Endodermal cell (in vitro differentiated cells): ENCODE data around the gene ERCC6L. TPM values are rescaled to one million over a fixed set of nuclear protein-coding genes. Genes with fewer than 3 reads are reported as not detected.

Experiments
- DNase-seq: peaks from one replicate; pipeline ENCODE4 v3.0.0-alpha.2; 2017
- H3K27ac ChIP-seq: 2 replicates; pipeline ENCODE4 v1.5.1; 2013; ENCODE audit warnings: mild to moderate bottlenecking, low read depth, low read length, moderate library complexity
- H3K27me3 ChIP-seq: 2 replicates; pipeline ENCODE4 v1.6.1; 2013; ENCODE audit warnings: mild to moderate bottlenecking, low read length, moderate library complexity; ENCODE audit not compliant: insufficient read depth, control insufficient read depth, poor library complexity, severe bottlenecking
- H3K36me3 ChIP-seq: 2 replicates; pipeline ENCODE4 v1.7.0; 2013; ENCODE audit warnings: mild to moderate bottlenecking, low read length, moderate library complexity; ENCODE audit not compliant: control insufficient read depth, insufficient read depth
- H3K4me1 ChIP-seq: one replicate; pipeline ENCODE4 v1.7.0; 2013; ENCODE audit warnings: low read length; ENCODE audit not compliant: control insufficient read depth, insufficient read depth
- H3K4me3 ChIP-seq: 2 replicates; pipeline ENCODE4 v1.5.1; 2013; ENCODE audit warnings: mild to moderate bottlenecking, low read length, moderate library complexity
- H3K9ac ChIP-seq: 2 replicates; pipeline ENCODE4 v1.6.1; 2013; ENCODE audit warnings: mild to moderate bottlenecking, low read length, moderate library complexity; ENCODE audit not compliant: poor library complexity, severe bottlenecking; ENCODE audit errors: extremely low read depth
- H3K9me3 ChIP-seq: 2 replicates; pipeline ENCODE4 v1.6.1; 2013; ENCODE audit warnings: mild to moderate bottlenecking, low read length, moderate library complexity; ENCODE audit not compliant: control insufficient read depth
- H3K27ac Mint-ChIP-seq: 2 replicates; pipeline ENCODE4 v1.8.0; 2020; ENCODE audit warnings: mixed read lengths
- H3K27me3 Mint-ChIP-seq: 2 replicates; pipeline ENCODE4 v1.8.0; 2021; ENCODE audit warnings: mild to moderate bottlenecking, mixed read lengths; ENCODE audit not compliant: insufficient read depth
- H3K36me3 Mint-ChIP-seq: 2 replicates; pipeline ENCODE4 v1.8.0; 2020; ENCODE audit warnings: low read depth, mixed read lengths
- H3K4me1 Mint-ChIP-seq: 2 replicates; pipeline ENCODE4 v1.8.0; 2020; ENCODE audit warnings: mixed read lengths
- H3K4me3 Mint-ChIP-seq: 2 replicates; pipeline ENCODE4 v1.8.0; 2020; ENCODE audit warnings: mild to moderate bottlenecking, moderate library complexity, mixed read lengths
- H3K9me3 Mint-ChIP-seq: 2 replicates; pipeline ENCODE4 v1.8.0; 2020; ENCODE audit warnings: mild to moderate bottlenecking, mixed read lengths
- CTCF ChIP-seq: fragments of 200-600 bp; sonication (generic); conservative IDR thresholded peaks from 2 replicates; pipeline ENCODE4 v1.5.0; 2021; ENCODE audit warnings: antibody characterized with exemption, mild to moderate bottlenecking
- WGBS, 2 experiments: methylation state at CpG; one replicate each; pipeline versions ENCODE4 v1.1.5 to v1.1.7; 2013; ENCODE audit warnings: missing lambda C conversion rate in 2 of 2, mixed read lengths in 1 of 2; ENCODE audit not compliant: insufficient coverage in 1 of 2, insufficient read length in 1 of 2; 5-methylcytosine and 5-hydroxymethylcytosine counted together
- total RNA-seq, 2 donors: library from RNA; stranded (reverse); fragmentation: NEBNext Ultra II Directional in 1 of 2; extraction: Animal tissue kit (Norgen Biotek cat#: 25700) in 1 of 2; gene quantifications; 2 replicates in 1 of 2; 3 replicates in 1 of 2; pipeline ENCODE4 v1.2.1, GENCODE V29; 2021

The ERCC6L gene
- total RNA-seq, 2 donors from 2014 or later = 11.3 to 17.9 TPM

GRCh38 chrX:72268597-72269365 lies 30.0 kb upstream of the ERCC6L start:
- no peaks in the 10 kb centered on the region for H3K27me3 Mint-ChIP-seq
- Histone ChIP-seq H3K36me3 (peaks cover 46% of the 10 kb centered on the region), H3K9me3 (no peaks in the 10 kb centered on the region), H3K4me3 (no peak overlapping the region), H3K27ac (no peak overlapping the region), H3K27me3 (no peaks in the 10 kb centered on the region), H3K4me1 (no peaks in the 10 kb centered on the region), H3K9ac (no peak overlapping the region)
- DNase-seq = no peak
- H3K4me3 Mint-ChIP-seq = no peak overlapping the region
- H3K4me1 Mint-ChIP-seq = peaks cover 6% of the 10 kb centered on the region
- H3K9me3 Mint-ChIP-seq = no peaks in the 10 kb centered on the region
- WGBS, 2 experiments = 81 to 93% methylated on average over 2 of the region's 2 CpGs
- H3K27ac Mint-ChIP-seq = no peak overlapping the region
- H3K36me3 Mint-ChIP-seq = peaks cover 59% of the 10 kb centered on the region
- TF ChIP-seq CTCF = no peak

- Mint-ChIP-seq H3K9me3 (peaks cover 12% of the 10 kb centered on the region), H3K27me3 (peaks cover 2% of the 10 kb centered on the region), H3K36me3 (peaks cover 26% of the 10 kb centered on the region), H3K4me3 (no peak overlapping the region), H3K27ac (no peak overlapping the region), H3K4me1 (peaks cover 16% of the 10 kb centered on the region)
- peaks cover 15% of the 10 kb centered on the region for H3K36me3 ChIP-seq
- no peaks in the 10 kb centered on the region for H3K27me3 ChIP-seq
- WGBS, 2 experiments = 89% methylated on average over 1 of the region's 3 CpGs; no CpG with 5 or more reads in 1 of the 2 experiments
- H3K9me3 ChIP-seq = no peaks in the 10 kb centered on the region
- TF ChIP-seq CTCF = no peak
- no peaks in the 10 kb centered on the region for H3K4me1 ChIP-seq
- DNase-seq = no peak
- no peak overlapping the region for H3K9ac ChIP-seq
- no peak overlapping the region for H3K4me3 ChIP-seq
- no peak overlapping the region for H3K27ac ChIP-seq
Measured at GRCh38 chrX:72265263-72265662, 26.4 kb upstream of the ERCC6L start.

- H3K27me3 Mint-ChIP-seq = peaks cover 5% of the 10 kb centered on the region
- no peak for DNase-seq
- H3K36me3 Mint-ChIP-seq = no peaks in the 10 kb centered on the region
- peaks cover 16% of the 10 kb centered on the region for H3K4me1 Mint-ChIP-seq
- WGBS, 2 experiments = 60 to 80% methylated on average over 1 to 7 of the region's 7 CpGs
- no peak overlapping the region for H3K4me3 Mint-ChIP-seq
- Histone ChIP-seq H3K27me3 (no peaks in the 10 kb centered on the region), H3K27ac (no peak overlapping the region), H3K9ac (peak overlapping the region; percentile 18), H3K4me3 (no peak overlapping the region), H3K36me3 (no peaks in the 10 kb centered on the region), H3K4me1 (no peaks in the 10 kb centered on the region), H3K9me3 (no peaks in the 10 kb centered on the region)
- TF ChIP-seq CTCF = no peak
- H3K9me3 Mint-ChIP-seq = peaks cover 34% of the 10 kb centered on the region
- H3K27ac Mint-ChIP-seq = no peak overlapping the region
Measured at GRCh38 chrX:72262077-72262476, 23.2 kb upstream of the ERCC6L start.
